ENCODE data around the gene SOD3.

DNA sequence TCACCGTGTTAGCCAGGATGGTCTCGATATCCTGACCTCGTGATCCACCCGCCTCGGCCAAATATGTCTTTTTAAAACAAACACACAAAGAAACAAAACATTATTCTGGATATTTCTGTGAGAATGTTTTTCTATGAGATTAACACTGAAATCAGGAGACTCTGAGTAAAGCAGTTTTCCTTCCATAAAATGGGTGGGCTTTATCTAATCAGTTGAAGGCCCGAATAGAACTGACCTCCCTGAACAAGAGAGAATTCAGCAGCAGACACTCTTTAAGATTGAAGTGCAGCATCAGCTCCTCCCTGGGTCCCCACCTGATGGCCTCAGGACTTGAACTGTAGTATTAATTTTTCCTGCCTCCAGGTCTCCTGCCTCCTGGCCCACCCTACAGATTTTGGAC is 22.4 kb upstream of the SOD3 start:
- TF ChIP-seq POLR2A (IDR thresholded peaks at IDR 0.05; ENCODE audit: low read depth, low read length) (no peak), POLR2AphosphoS5 (IDR thresholded peaks at IDR 0.05; ENCODE audit: low read depth, low read length) (no peak), TAF1 (IDR thresholded peaks at IDR 0.05; ENCODE audit: borderline replicate concordance, low read depth, low read length) (no peak)
